Astrocyte of the spinal cord (primary cell): ENCODE data around the gene GFPT2.
A peak's percentile ranks its signal among the peaks of the same experiment; 100 is the strongest.

Source experiments
- DNase-seq: peaks from one replicate; pipeline ENCODE4 v3.0.0; 2011; ENCODE audit warnings: low read depth, low spot score
- H3K4me3 ChIP-seq: 2 replicates; pipeline ENCODE4 v1.5.1; 2011; ENCODE audit warnings: low read depth, mild to moderate bottlenecking, low read length, moderate library complexity
- in situ Hi-C: cut with HindIII; loops from 2 replicates; pipeline ENCODE4 v1.10.0; 2017; ENCODE audit warnings: low sequenced_read_pairs
- TF ChIP-seq, protein P1 (sequence below): IDR thresholded peaks from 2 replicates; pipeline ENCODE4 v1.5.1; 2012; ENCODE audit warnings: low read depth, mild to moderate bottlenecking, low read length, inconsistent platforms

Gene GFPT2

DNA sequence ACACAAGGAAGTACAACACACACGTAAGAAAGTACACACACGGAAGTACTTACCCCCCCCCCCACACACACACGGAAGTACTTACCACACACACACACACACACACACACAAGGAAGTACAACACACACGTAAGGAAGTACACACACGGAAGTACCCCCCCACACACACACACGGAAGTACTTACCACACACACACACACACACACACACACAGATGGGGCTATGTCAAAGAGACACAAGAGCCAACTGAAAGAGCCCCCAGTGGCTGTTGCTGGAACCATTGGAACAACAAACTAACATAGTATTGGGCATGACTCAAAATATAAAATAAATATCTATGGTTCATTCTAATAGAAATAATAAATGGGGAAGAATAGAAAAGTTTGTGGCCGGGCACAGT lies 56.4 kb downstream of the GFPT2 start:
- in situ Hi-C loops = no loop called here
- TF ChIP-seq, protein P1, sequence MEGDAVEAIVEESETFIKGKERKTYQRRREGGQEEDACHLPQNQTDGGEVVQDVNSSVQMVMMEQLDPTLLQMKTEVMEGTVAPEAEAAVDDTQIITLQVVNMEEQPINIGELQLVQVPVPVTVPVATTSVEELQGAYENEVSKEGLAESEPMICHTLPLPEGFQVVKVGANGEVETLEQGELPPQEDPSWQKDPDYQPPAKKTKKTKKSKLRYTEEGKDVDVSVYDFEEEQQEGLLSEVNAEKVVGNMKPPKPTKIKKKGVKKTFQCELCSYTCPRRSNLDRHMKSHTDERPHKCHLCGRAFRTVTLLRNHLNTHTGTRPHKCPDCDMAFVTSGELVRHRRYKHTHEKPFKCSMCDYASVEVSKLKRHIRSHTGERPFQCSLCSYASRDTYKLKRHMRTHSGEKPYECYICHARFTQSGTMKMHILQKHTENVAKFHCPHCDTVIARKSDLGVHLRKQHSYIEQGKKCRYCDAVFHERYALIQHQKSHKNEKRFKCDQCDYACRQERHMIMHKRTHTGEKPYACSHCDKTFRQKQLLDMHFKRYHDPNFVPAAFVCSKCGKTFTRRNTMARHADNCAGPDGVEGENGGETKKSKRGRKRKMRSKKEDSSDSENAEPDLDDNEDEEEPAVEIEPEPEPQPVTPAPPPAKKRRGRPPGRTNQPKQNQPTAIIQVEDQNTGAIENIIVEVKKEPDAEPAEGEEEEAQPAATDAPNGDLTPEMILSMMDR = peak; percentile 24
- H3K4me3 ChIP-seq = no peak overlapping the region
- no peak for DNase-seq

GRCh38 chr5:180294913-180295555 lies 58.1 kb downstream of the GFPT2 start:
- no peak for DNase-seq
- H3K4me3 ChIP-seq = no peak overlapping the region
- TF ChIP-seq, protein P1 = no peak
- in situ Hi-C loops = no loop called here

DNA sequence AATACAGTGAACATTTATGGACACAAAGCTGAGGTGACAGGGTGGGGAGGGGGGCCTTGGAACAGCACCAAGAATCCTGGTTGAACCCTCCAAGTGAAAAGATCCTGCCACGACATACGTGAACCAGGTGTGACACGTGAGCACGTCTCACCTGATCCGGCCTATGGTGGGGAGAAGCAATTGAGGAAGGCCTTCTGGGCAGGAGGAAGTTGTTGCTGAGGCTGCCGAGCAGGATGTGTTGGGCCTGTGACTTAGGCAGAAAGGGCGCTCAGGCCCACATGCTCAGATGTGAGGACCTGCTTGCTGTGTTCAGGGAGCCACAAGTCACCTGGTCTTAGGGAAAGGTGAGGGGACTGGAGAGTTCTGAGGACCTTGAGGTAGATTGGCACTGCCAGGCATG lies 58.7 kb downstream of the GFPT2 start:
- TF ChIP-seq, protein P1 = no peak
- no peak overlapping the region for H3K4me3 ChIP-seq
- in situ Hi-C loops = no loop called here
- DNase-seq = no peak

GRCh38 chr5:180291943-180292831 lies 60.9 kb downstream of the GFPT2 start, which contains the start of gene MAPK9:
TSS of gene MAPK9 (minus strand) at chr5:180292083. CDS start at chr5:180280561, 11,522 bp downstream.
- DNase-seq = peak; percentile 69
- H3K4me3 ChIP-seq = peak within 1 kb of the TSS; percentile 64
- TF ChIP-seq, protein P1 = no peak
- in situ Hi-C loops = no loop called here

GRCh38 chr5:180291234-180291940 lies 61.7 kb downstream of the GFPT2 start:
- TF ChIP-seq, protein P1 = peak; percentile 24
- in situ Hi-C loops = no loop called here
- H3K4me3 ChIP-seq = peak overlapping the region; percentile 64
- no peak for DNase-seq

- in situ Hi-C loops = no loop called here
- TF ChIP-seq, protein P1 = no peak
- no peak for DNase-seq
- peak overlapping the region; percentile 64 for H3K4me3 ChIP-seq
Measured at GRCh38 chr5:180290568-180291233, 62.4 kb downstream of the GFPT2 start.
